SK-N-SH (cell line): ENCODE measurements around the gene FGGY. TPM values are rescaled to one million over a fixed set of nuclear protein-coding genes. Genes with fewer than 3 reads are reported as not detected.

Source experiments
- CTCF ChIA-PET: fragments of 300-600, 350-600 bp; formaldehyde crosslinking; extraction: SDS; loops from one replicate; lab custom pipeline; 2021; lab: Yijun Ruan, JAX
- POLR2A ChIA-PET: fragments of 350-600 bp; sonication (Branson Sonifier 250); formaldehyde crosslinking; extraction: SDS; loops from one replicate; lab custom pipeline; 2020; ENCODE audit warnings: antibody characterized with exemption, inconsistent platforms; lab: Yijun Ruan, JAX
- DNase-seq: peaks from one replicate; pipeline ENCODE4 v3.0.0; 2012
- H2AFZ ChIP-seq: fragments of 200-600 bp; sonication (generic); 2 replicates; pipeline ENCODE4 v1.8.1; 2016; ENCODE audit warnings: antibody characterized with exemption, mild to moderate bottlenecking, low read depth
- H3F3A ChIP-seq: fragments of 200-600 bp; sonication (generic); replicated peaks from 2 replicates; pipeline ENCODE3; 2016; ENCODE audit warnings: antibody characterized with exemption, mild to moderate bottlenecking; ENCODE audit not compliant: insufficient read depth
- H3K27ac ChIP-seq, 2 experiments: fragments of 200-500 bp in 1 of 2; fragments of 200-600 bp in 1 of 2; sonication (Bioruptor generic) in 1 of 2; sonication (generic), shearing (Covaris generic) in 1 of 2; 2 replicates each; pipeline versions ENCODE4 v1.5.1 to v1.6.1; 2014 to 2016; ENCODE audit warnings: low read depth in 2 of 2, inconsistent platforms in 1 of 2, low read length in 1 of 2, mild to moderate bottlenecking in 1 of 2, mixed read lengths in 1 of 2
- H3K27me3 ChIP-seq: fragments of 200-600 bp; sonication (generic), shearing (Covaris generic); 2 replicates; pipeline ENCODE4 v1.6.1; 2016; ENCODE audit warnings: mixed run types; ENCODE audit not compliant: insufficient read depth
- H3K36me3 ChIP-seq, 2 experiments: fragments of 200-500 bp in 1 of 2; fragments of 200-600 bp in 1 of 2; sonication (Bioruptor generic) in 1 of 2; sonication (generic) in 1 of 2; replicated peaks in 1 of 2; 2 replicates each; pipeline versions ENCODE3 to v1.5.1; 2014 to 2016; ENCODE audit warnings: low read length in 1 of 2, mild to moderate bottlenecking in 1 of 2; ENCODE audit not compliant: insufficient read depth in 2 of 2, control insufficient read depth in 1 of 2
- H3K4me1 ChIP-seq, 2 experiments: fragments of 200-500 bp in 1 of 2; fragments of 200-600 bp in 1 of 2; sonication (Bioruptor generic) in 1 of 2; sonication (generic), shearing (Covaris generic) in 1 of 2; 2 replicates each; pipeline versions ENCODE4 v1.5.1 to v1.6.1; 2014 to 2016; ENCODE audit warnings: low read depth in 1 of 2, low read length in 1 of 2, mixed run types in 1 of 2; ENCODE audit not compliant: insufficient read depth in 2 of 2, control insufficient read depth in 1 of 2
- H3K4me2 ChIP-seq: fragments of 200-600 bp; sonication (generic), shearing (Covaris generic); 2 replicates; pipeline ENCODE4 v1.6.1; 2017; ENCODE audit warnings: mixed run types
- H3K4me3 ChIP-seq, 2 experiments: fragments of 200-500 bp in 1 of 2; fragments of 200-600 bp in 1 of 2; sonication (Bioruptor generic) in 1 of 2; sonication (generic), shearing (Covaris generic) in 1 of 2; 2 replicates each; pipeline versions ENCODE4 v1.5.1 to v1.8.1; 2014 to 2016; ENCODE audit warnings: low read depth in 2 of 2, inconsistent platforms in 1 of 2, low read length in 1 of 2, mild to moderate bottlenecking in 1 of 2, mixed read lengths in 1 of 2, moderate library complexity in 1 of 2
- H3K79me2 ChIP-seq: fragments of 200-600 bp; sonication (generic); 2 replicates; pipeline ENCODE4 v1.8.1; 2017; ENCODE audit warnings: mild to moderate bottlenecking; ENCODE audit not compliant: insufficient read depth
- H3K9ac ChIP-seq: fragments of 200-600 bp; sonication (generic); 2 replicates; pipeline ENCODE4 v1.6.1; 2017; ENCODE audit warnings: mixed run types
- H3K9me2 ChIP-seq: fragments of 200-600 bp; sonication (generic); 2 replicates; pipeline ENCODE4 v1.6.1; 2017; ENCODE audit warnings: mixed run types
- H3K9me3 ChIP-seq: fragments of 200-600 bp; sonication (generic); 2 replicates; pipeline ENCODE4 v1.6.1; 2017; ENCODE audit warnings: mixed run types, mild to moderate bottlenecking, moderate library complexity
- H4K20me1 ChIP-seq: fragments of 200-600 bp; sonication (generic); 2 replicates; pipeline ENCODE4 v1.6.1; 2017; ENCODE audit warnings: mild to moderate bottlenecking, mixed run types; ENCODE audit not compliant: insufficient read depth
- ELF1 ChIP-seq: IDR thresholded peaks from 2 replicates; pipeline ENCODE4 v1.4.0; 2012
- EP300 ChIP-seq, 2 experiments: IDR thresholded peaks; 2 replicates each; pipeline versions ENCODE4 v1.4.0 to v1.6.1; 2012; ENCODE audit warnings: borderline replicate concordance in 1 of 2, low read depth in 1 of 2, low read length in 1 of 2
- EZH2phosphoT487 ChIP-seq: fragments of 200-600 bp; sonication (generic); IDR thresholded peaks from 2 replicates; pipeline ENCODE4 v1.6.1; 2017; ENCODE audit warnings: low read depth, mixed run types, mild to moderate bottlenecking, antibody characterized with exemption, moderate library complexity, borderline replicate concordance
- FOXJ3 ChIP-seq: sonication (generic); formaldehyde crosslinking; IDR thresholded peaks from 2 replicates; pipeline ENCODE4 v1.5.1; 2020; ENCODE audit warnings: mild to moderate bottlenecking, missing genetic modification reagents
- JUND ChIP-seq: IDR thresholded peaks from 2 replicates; pipeline ENCODE4 v1.4.0; 2012
- MXI1 ChIP-seq: IDR thresholded peaks from 2 replicates; pipeline ENCODE4 v1.6.1; 2012; ENCODE audit warnings: mild to moderate bottlenecking, low read depth, low read length, improper control_type of control experiment
- NRF1 ChIP-seq: IDR thresholded peaks from 2 replicates; pipeline ENCODE4 v1.6.1; 2012; ENCODE audit warnings: low read depth, mild to moderate bottlenecking, low read length
- POLR2AphosphoS5 ChIP-seq: IDR thresholded peaks from 2 replicates; pipeline ENCODE4 v1.6.1; 2012; ENCODE audit warnings: low read depth, low read length
- RAD21 ChIP-seq: IDR thresholded peaks from 2 replicates; pipeline ENCODE4 v1.6.1; 2012; ENCODE audit warnings: mild to moderate bottlenecking, low read length
- RCOR1 ChIP-seq: fragments of 150-350 bp; IDR thresholded peaks from 2 replicates; pipeline ENCODE4 v1.6.1; 2017; ENCODE audit warnings: antibody characterized with exemption, low read length
- RXRA ChIP-seq: IDR thresholded peaks from 2 replicates; pipeline ENCODE4 v1.4.0; 2012; ENCODE audit warnings: low read depth, mild to moderate bottlenecking, borderline replicate concordance
- TAF1 ChIP-seq: IDR thresholded peaks from 2 replicates; pipeline ENCODE4 v1.6.1; 2012; ENCODE audit warnings: low read depth, mild to moderate bottlenecking, low read length, moderate library complexity, borderline replicate concordance
- YY1 ChIP-seq: IDR thresholded peaks from 2 replicates; pipeline ENCODE4 v1.4.0; 2012; ENCODE audit warnings: low read depth, mild to moderate bottlenecking
- WGBS: methylation state at CpG from one replicate; pipeline ENCODE4 v1.1.6; 2017; ENCODE audit warnings: low lambda C conversion rate; 5-methylcytosine and 5-hydroxymethylcytosine counted together
- polyA plus RNA-seq, 3 experiments: library from polyadenylated mRNA; depleted of rRNA; stranded (reverse); fragments of >200 nt; gene quantifications; 2 replicates each; pipeline ENCODE4 v1.2.3, GENCODE V29; 2012
- TF ChIP-seq, protein P1 (sequence below): IDR thresholded peaks from 2 replicates; pipeline ENCODE4; 2012
- TF ChIP-seq, protein P2 (sequence below): fragments of 150-350 bp; IDR thresholded peaks from 2 replicates; pipeline ENCODE4 v1.6.1; 2016; ENCODE audit warnings: mild to moderate bottlenecking, low read depth, low read length
- TF ChIP-seq, protein P3 (sequence below): fragments of 200-600 bp; sonication (generic); IDR thresholded peaks from 2 replicates; pipeline ENCODE4 v1.6.1; 2017; ENCODE audit warnings: antibody characterized with exemption, mild to moderate bottlenecking, moderate library complexity
- TF ChIP-seq, protein P4 (sequence below): IDR thresholded peaks from 2 replicates; pipeline ENCODE4 v1.4.0; 2012; ENCODE audit warnings: low read depth, borderline replicate concordance

Gene FGGY
- polyA plus RNA-seq, 1 of the 3 experiments (the other 2 are of a cell fraction): 10.3 TPM

DNA sequence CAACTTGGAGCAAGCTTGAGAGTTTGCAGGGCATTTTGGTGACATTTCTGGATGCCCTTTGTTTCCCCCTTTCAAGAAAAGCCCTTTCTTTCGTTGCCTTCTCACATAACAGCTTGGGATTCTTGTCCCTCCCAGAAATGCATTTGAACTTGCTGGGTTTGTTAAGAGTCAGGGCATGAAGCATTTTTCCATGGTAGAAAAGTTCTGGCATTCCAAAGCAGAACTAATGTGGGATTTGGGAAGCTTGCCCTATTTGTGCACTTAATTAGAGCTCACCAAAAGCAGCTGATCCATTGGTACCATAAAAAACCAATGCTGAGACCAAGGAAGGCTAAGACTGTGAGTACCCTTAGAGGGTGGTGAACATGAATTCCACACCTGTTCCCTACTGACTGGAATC lies 418.1 kb downstream of the FGGY start:
- H4K20me1 ChIP-seq: no peaks in the 10 kb centered on the region
- H3K4me3 ChIP-seq: no peak overlapping the region
- no peak overlapping the region for H3K9ac ChIP-seq
- CTCF ChIA-PET: interaction anchor here (0.9 to 1.9 kb wide), 3 partner anchors 9 to 44 kb away, joined by 3 to 6 read pairs (median 4); no protein-coding TSS in a partner anchor
- no peaks in the 10 kb centered on the region for H3K9me3 ChIP-seq
- 94% methylated on average over 1 of the region's 1 CpG for WGBS
- H2AFZ ChIP-seq: no peak overlapping the region
- H3K4me1 ChIP-seq: peaks cover 0 to 2% of the 10 kb centered on the region in 2 experiments; a peak in 1 of 4 replicates
- POLR2A ChIA-PET: no interaction called here
- no peaks in the 10 kb centered on the region for H3K27me3 ChIP-seq
- no peaks in the 10 kb centered on the region for H3K9me2 ChIP-seq
- no peak overlapping the region for H3K4me2 ChIP-seq
- peaks cover 0 to 5% of the 10 kb centered on the region in 2 experiments for H3K36me3 ChIP-seq
- H3K27ac ChIP-seq: no peak overlapping the region
- no peaks in the 10 kb centered on the region; the same call in 1 of the 2 replicates for H3K79me2 ChIP-seq
- TF ChIP-seq, protein P1, sequence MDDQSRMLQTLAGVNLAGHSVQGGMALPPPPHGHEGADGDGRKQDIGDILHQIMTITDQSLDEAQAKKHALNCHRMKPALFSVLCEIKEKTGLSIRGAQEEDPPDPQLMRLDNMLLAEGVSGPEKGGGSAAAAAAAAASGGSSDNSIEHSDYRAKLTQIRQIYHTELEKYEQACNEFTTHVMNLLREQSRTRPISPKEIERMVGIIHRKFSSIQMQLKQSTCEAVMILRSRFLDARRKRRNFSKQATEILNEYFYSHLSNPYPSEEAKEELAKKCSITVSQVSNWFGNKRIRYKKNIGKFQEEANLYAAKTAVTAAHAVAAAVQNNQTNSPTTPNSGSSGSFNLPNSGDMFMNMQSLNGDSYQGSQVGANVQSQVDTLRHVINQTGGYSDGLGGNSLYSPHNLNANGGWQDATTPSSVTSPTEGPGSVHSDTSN: no peak
- TF ChIP-seq NRF1 (no peak), YY1 (no peak), EP300 (IDR thresholded peaks at IDR 0.05; ENCODE audit: borderline replicate concordance in 1 of 2, low read depth in 1 of 2, low read length in 1 of 2) (no peak), JUND (no peak), RCOR1 (no peak), MXI1 (no peak), RAD21 (no peak), ELF1 (no peak), TAF1 (no peak), RXRA (no peak), EZH2phosphoT487 (no peak), FOXJ3 (CRISPR knock-in tag) (no peak), POLR2AphosphoS5 (no peak)
- TF ChIP-seq, protein P2, sequence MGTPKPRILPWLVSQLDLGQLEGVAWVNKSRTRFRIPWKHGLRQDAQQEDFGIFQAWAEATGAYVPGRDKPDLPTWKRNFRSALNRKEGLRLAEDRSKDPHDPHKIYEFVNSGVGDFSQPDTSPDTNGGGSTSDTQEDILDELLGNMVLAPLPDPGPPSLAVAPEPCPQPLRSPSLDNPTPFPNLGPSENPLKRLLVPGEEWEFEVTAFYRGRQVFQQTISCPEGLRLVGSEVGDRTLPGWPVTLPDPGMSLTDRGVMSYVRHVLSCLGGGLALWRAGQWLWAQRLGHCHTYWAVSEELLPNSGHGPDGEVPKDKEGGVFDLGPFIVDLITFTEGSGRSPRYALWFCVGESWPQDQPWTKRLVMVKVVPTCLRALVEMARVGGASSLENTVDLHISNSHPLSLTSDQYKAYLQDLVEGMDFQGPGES: no peak
- TF ChIP-seq, protein P3, sequence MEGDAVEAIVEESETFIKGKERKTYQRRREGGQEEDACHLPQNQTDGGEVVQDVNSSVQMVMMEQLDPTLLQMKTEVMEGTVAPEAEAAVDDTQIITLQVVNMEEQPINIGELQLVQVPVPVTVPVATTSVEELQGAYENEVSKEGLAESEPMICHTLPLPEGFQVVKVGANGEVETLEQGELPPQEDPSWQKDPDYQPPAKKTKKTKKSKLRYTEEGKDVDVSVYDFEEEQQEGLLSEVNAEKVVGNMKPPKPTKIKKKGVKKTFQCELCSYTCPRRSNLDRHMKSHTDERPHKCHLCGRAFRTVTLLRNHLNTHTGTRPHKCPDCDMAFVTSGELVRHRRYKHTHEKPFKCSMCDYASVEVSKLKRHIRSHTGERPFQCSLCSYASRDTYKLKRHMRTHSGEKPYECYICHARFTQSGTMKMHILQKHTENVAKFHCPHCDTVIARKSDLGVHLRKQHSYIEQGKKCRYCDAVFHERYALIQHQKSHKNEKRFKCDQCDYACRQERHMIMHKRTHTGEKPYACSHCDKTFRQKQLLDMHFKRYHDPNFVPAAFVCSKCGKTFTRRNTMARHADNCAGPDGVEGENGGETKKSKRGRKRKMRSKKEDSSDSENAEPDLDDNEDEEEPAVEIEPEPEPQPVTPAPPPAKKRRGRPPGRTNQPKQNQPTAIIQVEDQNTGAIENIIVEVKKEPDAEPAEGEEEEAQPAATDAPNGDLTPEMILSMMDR: no peak
- TF ChIP-seq, protein P4, sequence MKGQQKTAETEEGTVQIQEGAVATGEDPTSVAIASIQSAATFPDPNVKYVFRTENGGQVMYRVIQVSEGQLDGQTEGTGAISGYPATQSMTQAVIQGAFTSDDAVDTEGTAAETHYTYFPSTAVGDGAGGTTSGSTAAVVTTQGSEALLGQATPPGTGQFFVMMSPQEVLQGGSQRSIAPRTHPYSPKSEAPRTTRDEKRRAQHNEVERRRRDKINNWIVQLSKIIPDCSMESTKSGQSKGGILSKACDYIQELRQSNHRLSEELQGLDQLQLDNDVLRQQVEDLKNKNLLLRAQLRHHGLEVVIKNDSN: no peak
- TF ChIP-seq, all 33 proteins: peak for 0
- no peak for DNase-seq
- H3F3A ChIP-seq: no peaks in the 10 kb centered on the region
